Measurements from ENCODE around the gene SEM1.
"Not testable (repeated sequence)": the region's sequence is repeated elsewhere in the genome, so short reads cannot be mapped to it uniquely, and the experiment has no call there.

The SEM1 gene

DNA sequence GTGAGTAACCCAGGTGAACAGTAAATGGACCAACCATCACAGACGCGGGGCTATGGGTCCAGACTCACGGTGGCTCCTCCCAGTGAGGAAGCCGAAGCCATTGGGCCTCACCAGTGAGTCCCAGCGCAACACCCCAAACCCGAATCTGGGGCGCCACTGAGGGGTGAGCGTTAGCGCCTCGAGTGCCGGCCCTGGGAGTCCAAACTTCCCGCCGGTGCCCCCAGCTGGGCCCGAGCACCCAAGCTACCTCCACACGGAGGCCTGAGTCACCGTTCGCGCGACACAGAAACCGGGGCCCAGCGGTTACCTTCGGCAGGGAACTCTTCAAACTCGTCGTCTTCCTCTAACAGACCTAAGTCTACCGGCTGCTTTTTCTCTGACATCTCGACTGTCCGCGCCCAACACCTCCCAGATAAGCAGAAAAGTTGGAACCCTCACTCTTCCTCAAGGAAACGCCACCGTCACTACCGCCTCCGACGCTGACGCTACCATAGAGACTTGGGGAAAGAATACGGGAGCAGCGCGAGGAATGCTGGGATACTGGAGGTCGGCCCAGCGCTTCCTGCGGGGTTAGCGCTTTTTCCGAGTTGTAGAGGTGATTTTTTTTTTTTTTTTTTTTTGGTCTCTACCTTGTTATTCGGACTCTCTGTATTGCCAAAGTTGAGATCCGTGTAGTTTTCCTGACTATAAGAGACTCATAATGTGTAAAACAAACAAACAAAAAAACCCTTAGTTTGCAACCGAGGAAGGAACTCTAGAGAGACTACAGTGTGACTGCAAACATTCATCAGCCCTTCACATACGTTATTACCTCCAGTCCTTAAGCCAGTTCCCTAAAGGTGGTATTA lies at the start of gene SEM1:
Gene SEM1 (minus strand): TSS at position 466 of the 848 bp plus-strand sequence. CDS start 83 bp downstream, at position 383.
- Mint-ChIP-seq H3K27me3 (ENCODE audit: low read depth, poor library complexity) (no peaks in the 10 kb centered on the region), H3K4me3 (peak within 1 kb of the TSS; percentile 99), H3K27ac (peak within 1 kb of the TSS; percentile 100), H3K4me1 (peaks cover 21% of the 10 kb centered on the region), H3K36me3 (ENCODE audit: low read depth) (peaks cover 25% of the 10 kb centered on the region), H3K9me3 (peaks cover 42% of the 10 kb centered on the region)
- TF ChIP-seq, protein P1, sequence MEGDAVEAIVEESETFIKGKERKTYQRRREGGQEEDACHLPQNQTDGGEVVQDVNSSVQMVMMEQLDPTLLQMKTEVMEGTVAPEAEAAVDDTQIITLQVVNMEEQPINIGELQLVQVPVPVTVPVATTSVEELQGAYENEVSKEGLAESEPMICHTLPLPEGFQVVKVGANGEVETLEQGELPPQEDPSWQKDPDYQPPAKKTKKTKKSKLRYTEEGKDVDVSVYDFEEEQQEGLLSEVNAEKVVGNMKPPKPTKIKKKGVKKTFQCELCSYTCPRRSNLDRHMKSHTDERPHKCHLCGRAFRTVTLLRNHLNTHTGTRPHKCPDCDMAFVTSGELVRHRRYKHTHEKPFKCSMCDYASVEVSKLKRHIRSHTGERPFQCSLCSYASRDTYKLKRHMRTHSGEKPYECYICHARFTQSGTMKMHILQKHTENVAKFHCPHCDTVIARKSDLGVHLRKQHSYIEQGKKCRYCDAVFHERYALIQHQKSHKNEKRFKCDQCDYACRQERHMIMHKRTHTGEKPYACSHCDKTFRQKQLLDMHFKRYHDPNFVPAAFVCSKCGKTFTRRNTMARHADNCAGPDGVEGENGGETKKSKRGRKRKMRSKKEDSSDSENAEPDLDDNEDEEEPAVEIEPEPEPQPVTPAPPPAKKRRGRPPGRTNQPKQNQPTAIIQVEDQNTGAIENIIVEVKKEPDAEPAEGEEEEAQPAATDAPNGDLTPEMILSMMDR (IDR thresholded peaks at IDR 0.05): no peak
- DNase-seq: peak; percentile 71

DNA sequence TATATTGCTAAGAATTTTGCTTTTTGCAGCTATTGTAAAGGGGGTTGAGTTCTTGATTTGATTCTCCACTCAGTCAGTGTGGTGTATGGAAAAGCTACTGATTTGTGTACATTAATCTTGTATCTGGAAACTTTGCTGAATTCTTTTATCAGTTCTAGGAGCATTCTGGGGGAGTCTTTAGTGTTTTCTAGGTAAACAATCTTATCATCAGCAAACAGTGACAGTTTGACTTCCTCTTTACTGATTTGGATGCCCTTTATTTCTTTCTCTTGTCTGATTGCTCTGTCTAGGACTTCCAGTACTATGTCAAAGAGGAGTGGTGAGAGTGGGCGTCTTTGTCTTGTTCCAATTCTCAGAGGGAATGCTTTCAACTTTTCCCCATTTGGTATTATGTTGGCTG lies 48.2 kb upstream of the SEM1 start:
- not testable (repeated sequence) for DNase-seq; H3K4me1 Mint-ChIP-seq; H3K27ac Mint-ChIP-seq; H3K4me3 Mint-ChIP-seq; H3K36me3 Mint-ChIP-seq (ENCODE audit: low read depth)
- H3K27me3 Mint-ChIP-seq (ENCODE audit: low read depth, poor library complexity): peaks cover 16% of the 10 kb centered on the region
- peaks cover 20% of the 10 kb centered on the region for H3K9me3 Mint-ChIP-seq

DNA sequence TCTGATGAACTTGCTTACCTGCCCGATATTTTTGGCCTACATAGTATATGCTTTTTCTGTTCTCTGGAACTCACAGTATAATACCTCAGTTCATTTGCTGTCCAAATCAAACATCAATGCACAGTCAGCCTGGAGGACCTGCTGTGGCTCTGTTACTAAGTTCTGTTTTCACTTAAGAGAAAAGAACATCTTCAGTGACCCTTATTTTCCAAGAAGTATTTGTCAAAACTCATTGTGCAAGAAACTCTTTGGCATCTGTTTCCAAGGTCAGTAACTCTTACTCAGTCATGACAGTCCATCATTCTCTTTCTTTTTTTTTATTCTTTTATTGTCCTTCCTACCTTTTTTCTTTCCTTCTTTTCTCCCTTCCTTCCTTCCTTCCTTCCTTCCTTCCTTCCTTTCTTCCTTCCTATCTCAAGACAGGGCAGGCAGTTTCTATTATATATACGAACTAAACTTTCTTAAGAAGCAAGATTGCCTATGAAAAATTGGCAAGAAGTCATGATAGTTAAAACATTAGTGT lies 37.8 kb upstream of the SEM1 start:
- Mint-ChIP-seq H3K36me3 (ENCODE audit: low read depth) (no peaks in the 10 kb centered on the region), H3K27me3 (ENCODE audit: low read depth, poor library complexity) (peaks cover 8% of the 10 kb centered on the region), H3K9me3 (peaks cover 4% of the 10 kb centered on the region), H3K4me1 (no peaks in the 10 kb centered on the region), H3K27ac (no peak overlapping the region), H3K4me3 (no peak overlapping the region)
- no peak for DNase-seq
- TF ChIP-seq, protein P1 (IDR thresholded peaks at IDR 0.05): no peak

DNA sequence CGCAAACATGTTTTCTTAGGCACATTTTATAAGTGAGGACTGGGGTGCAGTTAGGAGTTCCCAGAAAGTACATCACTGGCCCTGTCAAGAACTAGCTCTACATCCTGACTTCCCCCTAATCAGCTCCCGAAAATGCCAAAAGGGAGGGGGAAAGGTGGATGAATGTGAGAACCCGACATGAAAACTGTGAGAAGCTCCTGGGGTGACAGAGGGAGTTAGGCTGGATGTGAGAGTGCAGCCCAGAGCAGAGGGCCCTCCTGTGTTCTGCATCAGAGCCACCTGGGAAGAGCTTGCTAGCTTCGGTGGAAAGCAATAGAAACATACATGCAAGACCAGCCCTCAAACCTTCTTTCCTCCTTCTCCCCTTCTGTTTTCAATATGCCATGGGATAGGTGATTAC lies 30.5 kb upstream of the SEM1 start:
- Mint-ChIP-seq H3K4me1 (no peaks in the 10 kb centered on the region), H3K9me3 (no peaks in the 10 kb centered on the region), H3K27me3 (ENCODE audit: low read depth, poor library complexity) (peaks cover 8% of the 10 kb centered on the region), H3K4me3 (no peak overlapping the region), H3K36me3 (ENCODE audit: low read depth) (no peaks in the 10 kb centered on the region), H3K27ac (no peak overlapping the region)
- TF ChIP-seq, protein P1 (IDR thresholded peaks at IDR 0.05): no peak
- DNase-seq: no peak

DNA sequence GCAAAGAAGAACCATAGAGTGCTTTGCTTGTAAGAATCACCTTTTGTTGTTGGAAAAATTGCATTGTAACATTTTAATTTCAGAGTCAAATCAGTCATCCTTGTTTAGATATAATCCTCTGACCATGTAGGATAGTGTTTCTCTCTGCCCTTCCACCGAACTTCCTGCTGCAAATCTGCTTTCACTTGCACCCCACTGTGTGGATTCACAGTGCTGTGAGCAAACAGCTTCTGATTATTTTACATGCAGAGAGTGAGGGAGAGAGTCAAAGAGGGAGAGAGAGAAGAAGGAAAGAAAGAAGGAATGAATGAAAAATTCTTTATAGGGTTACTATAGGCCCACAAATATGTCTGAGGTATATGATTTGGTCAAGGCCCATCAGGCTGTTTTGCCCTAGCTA lies 30.0 kb upstream of the SEM1 start:
- Mint-ChIP-seq H3K4me3 (no peak overlapping the region), H3K36me3 (ENCODE audit: low read depth) (no peaks in the 10 kb centered on the region), H3K27ac (no peak overlapping the region), H3K9me3 (no peaks in the 10 kb centered on the region), H3K27me3 (ENCODE audit: low read depth, poor library complexity) (peaks cover 8% of the 10 kb centered on the region), H3K4me1 (no peaks in the 10 kb centered on the region)
- TF ChIP-seq, protein P1 (IDR thresholded peaks at IDR 0.05): no peak
- DNase-seq: no peak

DNA sequence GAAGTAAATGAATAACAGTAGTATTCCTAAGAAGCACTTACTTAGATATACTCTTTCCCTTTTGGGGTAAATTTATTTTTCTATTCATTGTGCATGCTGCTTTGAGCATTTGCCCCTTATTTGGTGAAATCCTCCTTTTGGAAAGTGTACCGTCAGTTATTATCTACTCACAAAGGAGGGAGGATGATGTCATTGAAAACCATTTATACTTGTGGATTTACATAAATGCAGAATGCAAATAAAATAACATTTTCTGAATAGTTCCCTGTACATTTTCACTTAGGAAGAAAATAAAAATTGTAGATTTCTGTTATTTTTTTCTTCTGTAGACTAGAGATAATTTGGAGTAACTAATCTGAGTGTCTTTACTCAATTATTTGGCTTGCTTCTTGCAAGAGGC lies 29.5 kb upstream of the SEM1 start:
- Mint-ChIP-seq H3K4me3 (no peak overlapping the region), H3K27me3 (ENCODE audit: low read depth, poor library complexity) (peaks cover 8% of the 10 kb centered on the region), H3K4me1 (no peaks in the 10 kb centered on the region), H3K9me3 (no peaks in the 10 kb centered on the region), H3K27ac (no peak overlapping the region), H3K36me3 (ENCODE audit: low read depth) (no peaks in the 10 kb centered on the region)
- no peak for DNase-seq
- TF ChIP-seq, protein P1 (IDR thresholded peaks at IDR 0.05): no peak

All from nephron progenitor cell (in vitro differentiated cells).